ENCODE measurements around the gene MYO15B.

MYO15B gene

GRCh38 chr17:75587675-75588595 is at the start of gene MYO15B:
TSS of gene MYO15B (plus strand) at chr17:75587800. CDS start at chr17:75588058, 258 bp downstream.
- DNase-seq, result peak; percentile 46

GRCh38 chr17:75539967-75540729 is 47.5 kb upstream of the MYO15B start:
- DNase-seq, result no peak

- no peak for DNase-seq
Measured at GRCh38 chr17:75540923-75541503, 46.6 kb upstream of the MYO15B start.

- no peak for DNase-seq
Measured at GRCh38 chr17:75542229-75542628, 45.4 kb upstream of the MYO15B start.

GRCh38 chr17:75542728-75543336 is 44.8 kb upstream of the MYO15B start:
- DNase-seq, result no peak

- no peak for DNase-seq
Measured at GRCh38 chr17:75544250-75544649, 43.4 kb upstream of the MYO15B start.

- no peak for DNase-seq
Measured at GRCh38 chr17:75546181-75546580, 41.4 kb upstream of the MYO15B start.

GRCh38 chr17:75547091-75547490 is 40.5 kb upstream of the MYO15B start:
- DNase-seq, result no peak

- no peak for DNase-seq
Measured at GRCh38 chr17:75548813-75549212, 38.8 kb upstream of the MYO15B start.

GRCh38 chr17:75549246-75550138 is 38.1 kb upstream of the MYO15B start:
- DNase-seq, result no peak

GRCh38 chr17:75550139-75550465 is 37.5 kb upstream of the MYO15B start:
- DNase-seq, result no peak

GRCh38 chr17:75551266-75551665 is 36.3 kb upstream of the MYO15B start:
- DNase-seq, result peak; percentile 43

GRCh38 chr17:75552425-75553294 is 34.9 kb upstream of the MYO15B start:
- DNase-seq, result peak; percentile 58

GRCh38 chr17:75553295-75554110 is 34.1 kb upstream of the MYO15B start:
- no peak for DNase-seq

- DNase-seq, result no peak
Measured at GRCh38 chr17:75555679-75556153, 31.9 kb upstream of the MYO15B start.

- DNase-seq, result peak; percentile 19
Measured at GRCh38 chr17:75557075-75557851, 30.3 kb upstream of the MYO15B start.

- DNase-seq, result no peak
Measured at GRCh38 chr17:75557852-75558665, 29.5 kb upstream of the MYO15B start.
